GM12878 (cell line): ENCODE data around the gene CCNL2.

Experiments used
- BRCA1 ChIP-seq: IDR thresholded peaks from 2 replicates; pipeline ENCODE4 v1.6.1; 2011; ENCODE audit warnings: low read depth, low read length, improper control_type of control experiment
- NRF1 ChIP-seq: conservative IDR thresholded peaks from 2 replicates; pipeline ENCODE4 v1.6.1; 2011; ENCODE audit warnings: mild to moderate bottlenecking, low read depth, low read length, improper control_type of control experiment
- YY1 ChIP-seq: IDR thresholded peaks from 2 replicates; pipeline ENCODE4 v1.6.1; 2011; ENCODE audit warnings: low read depth, mild to moderate bottlenecking, low read length

DNA sequence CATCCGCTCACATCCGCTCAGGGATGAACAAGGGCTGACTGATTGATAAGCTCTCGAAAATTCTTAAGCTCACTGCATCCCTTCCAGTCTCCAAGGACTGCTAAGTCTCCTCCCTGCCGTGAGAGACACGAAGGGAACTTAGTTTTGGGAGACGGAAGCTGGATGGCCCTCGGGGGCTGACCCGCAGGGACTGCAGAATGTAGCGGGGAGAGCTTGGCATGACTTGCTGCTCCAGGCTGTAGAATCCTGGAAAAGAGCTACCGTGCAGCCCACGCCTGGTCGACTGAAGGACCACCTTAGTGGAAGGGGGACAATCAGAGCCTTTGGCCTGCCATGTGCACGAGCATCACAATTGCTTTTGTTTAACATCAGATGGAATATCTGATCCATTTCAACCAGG, 16.6 kb upstream of the CCNL2 start:
- TF ChIP-seq YY1 (no peak), NRF1 (no peak), BRCA1 (no peak)
